BE2C (cell line): Measurements from ENCODE around the gene NDUFA11.

Source experiments
- DNase-seq: peaks from one replicate; pipeline ENCODE4 v3.0.0-alpha.2; 2020
- H3K27me3 ChIP-seq: fragments of 250-450 bp; sonication (Bioruptor Pico); 2 replicates; pipeline ENCODE4 v1.5.1; 2020; ENCODE audit warnings: mild to moderate bottlenecking
- H3K36me3 ChIP-seq: fragments of 250-450 bp; sonication (Bioruptor Pico); 2 replicates; pipeline ENCODE4 v1.5.1; 2020; ENCODE audit warnings: mild to moderate bottlenecking
- H3K4me1 ChIP-seq: fragments of 250-450 bp; sonication (Bioruptor Pico); 2 replicates; pipeline ENCODE4 v1.5.1; 2020
- H3K4me3 ChIP-seq: 2 replicates; pipeline ENCODE4 v1.5.1; 2011; ENCODE audit warnings: low read depth, low read length
- H3K9me3 ChIP-seq: fragments of 250-450 bp; sonication (Bioruptor Pico); 2 replicates; pipeline ENCODE4 v1.5.1; 2020
- CTCF ChIP-seq: IDR thresholded peaks from 2 replicates; pipeline ENCODE4 v1.5.1; 2012; ENCODE audit warnings: mild to moderate bottlenecking, low read depth, low read length

NDUFA11 gene

GRCh38 chr19:5907241-5907640 lies 3.7 kb upstream of the NDUFA11 start:
- no peak for TF ChIP-seq CTCF
- no peak for DNase-seq
- Histone ChIP-seq H3K9me3 (no peaks in the 10 kb centered on the region), H3K4me1 (no peaks in the 10 kb centered on the region), H3K4me3 (no peak overlapping the region), H3K27me3 (no peaks in the 10 kb centered on the region), H3K36me3 (peaks cover 8% of the 10 kb centered on the region; the same call in 1 of the 2 replicates)

GRCh38 chr19:5905114-5905778 lies 1.7 kb upstream of the NDUFA11 start:
- no peaks in the 10 kb centered on the region for H3K27me3 ChIP-seq
- H3K4me1 ChIP-seq = no peaks in the 10 kb centered on the region
- H3K36me3 ChIP-seq = peaks cover 6% of the 10 kb centered on the region
- peak overlapping the region; percentile 65 for H3K4me3 ChIP-seq
- TF ChIP-seq CTCF = no peak
- no peak for DNase-seq
- H3K9me3 ChIP-seq = no peaks in the 10 kb centered on the region

GRCh38 chr19:5904352-5905113 lies 943 bp upstream of the NDUFA11 start, which contains the start of gene VMAC:
VMAC (plus strand) TSS chr19:5904872; CDS start chr19:5904891, 19 bp downstream.
- H3K9me3 ChIP-seq = no peaks in the 10 kb centered on the region
- H3K27me3 ChIP-seq = no peaks in the 10 kb centered on the region
- peaks cover 4% of the 10 kb centered on the region; the same call in 1 of the 2 replicates for H3K36me3 ChIP-seq
- no peaks in the 10 kb centered on the region for H3K4me1 ChIP-seq
- TF ChIP-seq CTCF = no peak
- peak within 1 kb of the TSS; percentile 100 for H3K4me3 ChIP-seq
- peak; percentile 100 for DNase-seq

GRCh38 chr19:5903056-5903623 lies 450 bp downstream of the NDUFA11 start:
- Histone ChIP-seq H3K4me3 (peak overlapping the region; percentile 100), H3K9me3 (no peaks in the 10 kb centered on the region), H3K36me3 (peaks cover 4% of the 10 kb centered on the region; the same call in 1 of the 2 replicates), H3K27me3 (no peaks in the 10 kb centered on the region), H3K4me1 (no peaks in the 10 kb centered on the region)
- DNase-seq = no peak
- no peak for TF ChIP-seq CTCF

- TF ChIP-seq CTCF = no peak
- Histone ChIP-seq H3K36me3 (peaks cover 9% of the 10 kb centered on the region), H3K27me3 (no peaks in the 10 kb centered on the region), H3K9me3 (no peaks in the 10 kb centered on the region), H3K4me1 (no peaks in the 10 kb centered on the region), H3K4me3 (no peak overlapping the region)
- no peak for DNase-seq
Observed at GRCh38 chr19:5900976-5901375, 2.6 kb downstream of the NDUFA11 start.
